Measurements from ENCODE around the gene UGT1A6.
"Not testable (repeated sequence)": the region's sequence is repeated elsewhere in the genome, so short reads cannot be mapped to it uniquely, and the experiment has no call there.

The UGT1A6 gene

DNA sequence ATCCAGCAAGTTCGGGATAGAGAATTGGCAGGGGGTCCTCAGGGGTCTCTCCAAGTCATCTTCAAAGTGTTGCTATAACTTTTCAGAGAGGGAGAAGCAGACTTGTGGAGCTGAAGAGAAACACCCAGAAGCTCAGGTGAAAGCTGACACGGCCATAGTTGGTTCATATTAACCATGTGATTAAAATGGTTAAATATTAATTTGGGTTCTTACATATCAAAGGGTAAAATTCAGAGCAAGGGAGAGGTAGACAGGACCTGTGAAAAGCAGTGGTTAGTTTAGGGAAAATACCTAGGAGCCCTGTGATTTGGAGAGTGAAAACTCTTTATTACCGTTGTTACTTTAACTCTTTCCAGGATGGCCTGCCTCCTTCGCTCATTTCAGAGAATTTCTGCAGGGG, at the start of gene UGT1A6:
UGT1A6 (plus strand) TSS at position 243 of the 400 bp plus-strand sequence; CDS start at position 358, 115 bp downstream.
- DNase-seq (ENCODE audit: low spot score): no peak

DNA sequence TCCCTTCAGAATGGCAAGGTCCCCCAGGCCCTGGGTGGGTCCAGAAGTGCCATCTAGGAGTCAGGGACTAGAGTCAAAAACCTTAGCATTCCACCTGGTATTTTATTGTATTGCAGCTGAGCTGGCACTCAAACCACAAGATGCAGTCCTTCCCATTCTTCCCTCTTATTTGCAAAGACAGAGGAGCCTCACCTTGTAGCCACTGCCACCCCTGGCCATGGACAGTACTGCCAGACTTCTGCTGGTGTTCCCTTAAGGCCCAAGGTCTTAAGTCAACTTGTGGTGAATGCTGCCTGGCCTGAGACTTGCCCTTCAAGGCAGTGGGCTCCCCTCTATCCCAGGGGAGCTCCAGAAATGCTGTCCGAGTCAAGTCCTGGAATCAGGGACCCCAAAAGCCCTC, 49.6 kb upstream of the UGT1A6 start:
- DNase-seq (ENCODE audit: low spot score): no peak

DNA sequence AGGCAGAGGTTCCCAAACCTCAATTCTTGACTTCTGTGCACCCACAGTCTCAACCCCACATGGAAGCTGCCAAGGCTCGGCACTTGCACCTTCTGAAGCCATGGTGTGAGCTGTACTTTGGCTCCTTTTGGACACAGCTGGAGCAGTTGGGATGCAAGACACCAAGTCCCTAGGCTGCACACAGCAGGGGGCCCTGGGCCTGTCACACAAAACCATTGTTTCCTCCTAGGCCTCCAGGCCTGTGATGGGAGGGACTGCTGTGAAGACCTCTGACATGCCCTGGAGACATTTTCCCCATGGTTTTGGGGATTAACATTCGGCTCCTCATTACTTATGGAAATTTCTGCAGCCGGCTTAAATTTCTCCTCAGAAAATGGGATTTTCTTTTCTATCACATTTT, 46.7 kb upstream of the UGT1A6 start:
- DNase-seq (ENCODE audit: low spot score): not testable (repeated sequence)

DNA sequence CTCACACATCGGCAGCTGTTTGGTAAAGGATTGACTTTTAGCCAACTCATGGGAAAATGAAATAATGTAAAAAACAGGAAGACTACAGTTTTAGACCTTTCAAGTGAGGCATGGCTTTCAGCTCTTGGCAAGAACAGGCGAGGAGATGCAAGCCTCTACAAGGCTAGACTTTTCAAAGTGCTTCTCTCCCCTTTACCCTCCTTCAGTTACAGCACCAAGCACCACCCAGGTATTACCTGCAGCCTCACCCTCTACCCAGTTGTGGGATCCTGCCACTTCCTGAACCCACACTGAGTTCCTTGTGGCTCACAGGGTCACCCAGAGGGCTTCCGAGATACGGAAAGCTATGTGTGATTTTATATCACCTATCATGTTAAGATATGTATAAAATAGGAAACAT, 41.7 kb upstream of the UGT1A6 start:
- DNase-seq (ENCODE audit: low spot score): no peak

DNA sequence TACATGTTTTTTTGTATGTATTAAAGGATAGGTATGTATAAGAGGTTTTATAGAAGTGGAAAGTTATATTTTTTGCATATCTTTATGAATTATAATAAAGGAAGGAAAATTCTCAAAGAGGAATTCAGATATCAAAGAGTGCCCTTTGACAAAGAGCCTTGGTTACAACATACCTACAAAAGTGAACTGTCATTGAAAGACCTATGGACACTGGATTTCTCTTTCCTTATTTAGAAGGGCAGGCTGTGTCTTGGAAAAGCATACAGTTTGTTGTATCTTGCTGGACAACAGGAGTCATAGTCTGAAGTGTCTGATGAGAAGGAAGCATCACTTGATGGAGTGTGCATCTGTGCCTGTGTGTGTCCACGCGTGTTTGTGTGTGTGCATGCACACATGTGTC, 41.3 kb upstream of the UGT1A6 start:
- DNase-seq (ENCODE audit: low spot score): no peak

DNA sequence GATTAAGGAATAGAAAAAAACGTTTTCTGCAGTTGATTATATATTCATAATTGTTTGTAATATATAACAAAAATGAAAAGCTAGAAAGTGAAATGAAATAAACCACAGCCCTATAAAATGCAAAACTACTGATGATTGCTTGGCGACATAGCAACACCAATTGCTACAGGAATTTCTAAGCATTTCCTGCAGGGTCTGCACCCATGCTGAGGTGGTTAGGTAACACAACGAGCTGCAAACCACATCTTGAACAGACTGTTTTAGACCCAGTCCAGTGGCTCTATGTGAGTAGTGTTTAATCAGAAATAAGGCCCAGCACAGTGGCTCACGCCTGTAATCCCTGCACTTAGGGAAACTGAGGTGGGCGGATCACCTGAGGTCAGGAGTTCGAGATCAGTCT, 38.2 kb upstream of the UGT1A6 start:
- DNase-seq (ENCODE audit: low spot score): no peak

DNA sequence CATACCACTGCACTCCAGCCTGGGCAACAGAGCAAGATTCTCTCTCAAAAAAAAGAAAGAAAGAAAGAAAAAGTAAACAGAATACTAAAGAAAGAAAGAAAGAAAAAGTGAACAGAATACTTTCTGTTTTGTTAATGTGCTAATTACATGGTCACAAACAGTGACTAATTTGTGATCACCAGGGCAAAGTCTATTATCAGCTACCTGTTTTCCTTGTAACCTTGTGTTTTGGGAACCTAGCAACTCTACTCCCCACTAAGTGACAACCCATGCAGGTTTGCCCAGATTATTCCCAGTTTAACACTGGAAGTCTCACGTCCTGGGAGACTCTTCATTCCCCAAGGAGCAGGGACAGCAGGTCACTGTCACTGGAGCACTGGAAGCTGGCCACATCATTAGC, 37.6 kb upstream of the UGT1A6 start:
- no peak for DNase-seq (ENCODE audit: low spot score)

DNA sequence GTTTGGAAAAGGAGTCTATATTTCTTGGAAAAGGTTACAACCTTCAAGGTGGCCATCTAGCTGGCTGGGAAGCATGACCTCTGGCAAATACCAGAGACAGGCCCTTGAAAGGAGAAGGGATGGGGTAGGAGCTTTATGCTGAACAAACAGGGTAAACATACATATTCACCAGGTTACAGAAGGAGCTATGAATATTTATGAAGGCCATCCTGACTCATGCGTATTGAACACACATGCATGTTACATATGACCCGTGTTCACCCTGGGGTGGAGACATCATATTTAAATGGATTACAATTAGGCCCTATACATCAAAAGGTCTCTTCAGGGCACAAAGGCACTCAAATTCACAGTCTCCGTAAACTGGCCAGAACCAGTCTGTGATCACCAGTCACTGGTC, 36.7 kb upstream of the UGT1A6 start:
- not testable (repeated sequence) for DNase-seq (ENCODE audit: low spot score)

DNA sequence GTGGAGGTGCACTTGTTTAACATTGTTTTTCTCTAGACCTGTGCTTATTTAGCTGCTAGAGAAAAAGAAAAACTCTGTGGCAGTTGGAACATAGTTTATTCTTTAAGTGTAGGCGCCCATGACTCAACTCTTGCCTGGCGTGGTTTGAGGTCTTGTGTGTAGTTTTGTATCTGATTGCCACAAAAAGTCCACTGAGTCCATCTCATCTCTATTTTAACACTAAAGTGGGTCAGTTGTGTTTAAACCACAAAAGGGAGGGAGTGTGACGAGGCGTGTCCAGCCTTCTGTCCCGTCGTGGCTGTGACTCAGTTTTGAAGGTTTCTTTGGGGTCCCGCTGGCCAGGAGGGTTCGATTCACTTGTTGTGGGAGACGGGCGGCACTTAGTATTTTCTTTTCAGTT, 36.2 kb upstream of the UGT1A6 start:
- no peak for DNase-seq (ENCODE audit: low spot score)

DNA sequence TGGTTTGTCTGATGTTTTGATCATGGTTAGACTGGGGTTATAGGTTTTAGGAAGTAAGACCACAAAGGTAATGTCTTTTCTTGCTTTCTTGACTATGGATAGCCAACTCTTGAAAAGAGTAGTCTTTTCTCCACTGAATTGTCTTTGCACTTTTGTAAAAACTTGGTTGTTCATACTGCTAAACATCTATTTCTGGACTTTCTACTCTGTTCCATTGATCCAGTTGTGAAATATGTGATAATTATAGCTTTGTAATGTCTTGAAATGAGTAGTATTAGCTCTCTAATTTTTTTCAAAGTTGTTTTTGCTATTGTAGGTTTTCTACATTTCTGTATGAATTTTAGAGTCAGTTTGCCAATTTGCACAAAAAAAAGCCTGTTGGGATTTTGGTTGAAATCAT, 34.1 kb upstream of the UGT1A6 start:
- no peak for DNase-seq (ENCODE audit: low spot score)

DNA sequence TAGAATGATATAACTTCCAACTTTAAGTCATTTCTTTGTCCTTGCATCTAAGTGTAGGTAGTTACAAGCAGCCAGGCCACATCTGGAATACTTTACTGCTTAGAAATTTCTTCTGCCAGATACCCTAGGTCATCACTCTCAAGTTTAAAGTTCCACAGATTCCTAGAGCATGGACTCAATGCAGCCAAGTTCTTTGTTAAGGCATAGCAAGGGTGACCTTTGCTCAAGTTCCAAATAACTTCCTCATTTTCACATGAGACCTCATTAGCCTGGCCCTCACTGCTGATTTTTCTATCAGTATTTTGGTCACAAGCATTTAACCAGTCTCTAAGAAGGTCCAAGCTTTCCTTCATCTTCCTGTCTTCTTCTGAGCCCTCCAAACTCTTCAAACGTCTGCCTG, 28.8 kb upstream of the UGT1A6 start:
- DNase-seq (ENCODE audit: low spot score): no peak

DNA sequence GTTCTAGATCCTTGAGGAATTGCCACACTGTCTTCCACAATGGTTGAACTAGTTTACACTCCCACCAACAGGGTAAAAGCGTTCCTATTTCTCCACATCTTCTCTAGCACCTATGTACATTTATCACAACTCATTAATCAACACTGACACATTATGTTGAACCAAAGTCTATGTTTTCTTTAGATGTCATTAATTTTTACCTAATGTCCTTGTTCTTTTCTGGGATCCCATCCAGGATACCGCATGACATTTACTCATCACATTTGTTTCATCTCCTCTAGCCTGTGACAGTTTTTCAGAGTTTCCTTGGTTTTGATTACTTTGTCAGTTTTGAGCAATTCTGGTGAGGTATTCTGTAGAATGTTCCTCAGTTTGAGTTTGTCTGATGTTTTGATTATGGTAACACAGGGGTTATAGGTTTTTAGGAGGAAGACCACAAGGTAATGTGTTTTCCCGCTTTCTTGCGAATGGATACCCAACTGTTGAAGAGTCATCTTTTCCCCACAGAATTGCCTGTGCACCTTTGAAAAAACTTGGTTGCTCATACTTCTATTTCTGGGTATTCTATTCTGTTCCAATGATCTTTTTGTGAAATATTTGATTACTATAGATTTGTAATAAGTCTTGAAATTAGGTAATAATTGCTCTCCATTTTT, 24.0 kb upstream of the UGT1A6 start:
- no peak for DNase-seq (ENCODE audit: low spot score)

DNA sequence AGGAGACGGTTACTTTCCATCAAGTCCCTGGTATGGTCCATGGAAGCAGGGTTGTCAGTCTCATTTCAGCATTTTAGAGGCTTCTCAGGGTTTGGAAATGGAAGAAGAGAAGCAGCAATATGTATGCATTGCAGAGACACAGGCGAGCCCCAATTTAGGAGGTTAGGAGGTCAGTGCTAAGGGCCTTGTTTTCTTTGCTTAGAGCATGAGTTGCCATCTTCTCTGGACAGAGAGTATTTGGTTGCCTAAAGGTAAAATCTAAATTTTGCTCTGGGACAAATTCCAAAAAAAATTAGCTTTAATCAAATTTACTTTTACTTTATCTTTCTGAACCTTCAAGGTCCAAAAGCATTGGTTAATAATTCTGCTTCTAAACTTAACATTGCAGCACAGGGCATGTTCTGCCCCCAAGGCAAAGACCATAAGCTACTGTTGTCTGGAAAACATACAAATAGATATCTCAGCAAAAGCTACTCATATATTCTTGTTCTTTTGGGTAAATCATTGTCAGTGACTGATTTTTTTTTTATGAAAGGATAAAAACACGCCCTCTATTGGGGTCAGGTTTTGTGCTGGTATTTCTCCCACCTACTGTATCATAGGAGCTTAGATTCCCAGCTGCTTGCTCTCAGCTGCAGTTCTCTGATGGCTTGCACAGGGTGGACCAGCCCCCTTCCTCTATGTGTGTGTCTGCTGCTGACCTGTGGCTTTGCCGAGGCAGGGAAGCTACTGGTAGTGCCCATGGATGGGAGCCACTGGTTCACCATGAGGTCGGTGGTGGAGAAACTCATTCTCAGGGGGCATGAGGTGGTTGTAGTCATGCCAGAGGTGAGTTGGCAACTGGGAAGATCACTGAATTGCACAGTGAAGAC, 21.2 kb upstream of the UGT1A6 start, which contains the start of gene UGT1A9:
UGT1A9 (plus strand) TSS at position 609 of the 872 bp plus-strand sequence; CDS start at position 646, 37 bp downstream.
- DNase-seq (ENCODE audit: low spot score): no peak

DNA sequence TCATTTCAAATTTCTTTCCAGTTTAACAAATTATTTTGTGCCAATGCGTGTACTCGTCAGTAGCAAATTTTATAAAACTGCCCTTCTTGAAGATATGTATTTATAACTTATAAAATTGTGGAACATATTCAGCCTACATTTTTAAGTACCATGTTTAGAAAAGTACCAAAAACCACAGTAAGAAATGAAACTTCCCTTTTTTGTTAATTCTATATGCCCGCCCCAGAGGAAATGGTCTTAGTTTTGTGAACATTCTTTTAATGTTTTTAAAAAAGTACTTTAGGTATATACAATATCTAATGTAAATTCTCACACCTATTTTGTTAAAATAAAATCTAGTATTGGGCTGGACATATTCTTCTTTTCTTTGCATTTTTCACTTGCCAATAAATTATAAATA, 19.8 kb upstream of the UGT1A6 start:
- DNase-seq (ENCODE audit: low spot score): no peak

DNA sequence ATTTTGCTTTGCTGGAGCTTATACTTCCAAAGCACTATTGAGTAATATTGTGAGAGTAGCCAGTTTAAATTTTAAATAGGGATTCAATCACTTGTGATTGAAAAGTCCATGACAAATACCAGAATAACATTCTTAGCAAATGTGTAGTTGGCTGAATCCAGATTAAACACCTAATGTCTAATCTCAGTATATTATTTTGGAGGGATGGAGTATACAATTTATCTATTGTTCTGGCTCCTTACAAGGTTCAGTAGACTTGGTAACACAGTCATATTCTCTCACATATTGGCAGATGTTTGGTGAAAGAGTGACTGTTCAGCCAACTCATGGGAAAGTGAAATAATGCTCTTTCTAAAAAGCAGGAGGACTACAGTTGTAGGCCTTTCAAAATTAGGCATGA, 18.8 kb upstream of the UGT1A6 start:
- no peak for DNase-seq (ENCODE audit: low spot score)

DNA sequence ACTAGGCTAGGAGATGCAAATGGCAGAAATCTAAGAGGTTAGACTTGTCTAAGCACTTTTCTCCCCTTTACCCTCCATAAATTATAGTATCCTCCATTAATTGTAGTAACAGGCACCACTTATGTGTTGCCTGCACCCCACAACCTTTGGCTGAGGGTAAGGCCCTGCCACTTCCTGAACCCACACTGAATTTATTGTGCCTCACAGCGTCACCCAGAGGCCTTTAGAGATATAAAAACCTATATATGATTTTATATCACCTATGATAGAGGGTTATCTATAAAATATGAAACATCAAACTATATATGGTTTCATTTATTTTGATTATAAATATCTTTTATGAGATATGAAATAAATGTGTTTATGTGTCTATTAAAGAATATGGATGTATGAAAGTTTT, 18.4 kb upstream of the UGT1A6 start:
- no peak for DNase-seq (ENCODE audit: low spot score)

DNA sequence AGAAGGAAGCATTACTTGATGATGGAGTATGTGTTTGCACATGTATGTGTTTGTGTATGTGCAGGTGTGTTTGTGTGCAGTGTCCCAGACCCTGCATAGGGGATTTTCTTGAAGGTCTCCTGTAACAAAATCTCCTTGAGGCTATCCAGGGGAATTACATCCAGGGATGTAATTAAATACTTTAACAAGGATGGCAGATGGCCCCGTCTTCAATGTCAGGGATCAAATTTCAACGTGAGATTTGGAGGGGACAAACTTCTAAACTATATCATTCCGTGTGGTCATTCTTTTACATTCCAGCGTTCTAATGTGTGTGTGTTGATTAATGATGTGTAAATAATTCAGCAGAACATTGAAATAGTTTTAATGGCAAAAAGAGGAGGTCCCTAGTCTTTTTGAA, 17.7 kb upstream of the UGT1A6 start:
- no peak for DNase-seq (ENCODE audit: low spot score)

DNA sequence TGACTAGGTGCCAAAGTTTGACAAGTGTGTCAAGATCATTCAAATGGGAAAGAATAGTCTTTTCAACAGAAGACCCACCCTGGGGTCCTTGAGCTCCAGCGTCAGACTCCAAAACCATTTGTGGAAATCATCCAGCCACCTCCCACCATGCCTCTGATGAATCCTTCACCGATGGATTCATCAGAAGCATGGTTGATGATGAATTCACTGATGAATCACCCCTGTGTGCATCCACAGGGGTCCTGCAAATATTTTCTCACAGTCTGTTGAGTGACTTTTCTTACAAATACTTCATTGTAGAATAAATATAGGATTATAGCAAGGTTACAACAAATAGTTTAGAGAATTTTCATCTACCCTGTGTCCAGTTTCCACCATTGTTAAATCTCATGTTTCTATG, 16.6 kb upstream of the UGT1A6 start:
- no peak for DNase-seq (ENCODE audit: low spot score)

DNA sequence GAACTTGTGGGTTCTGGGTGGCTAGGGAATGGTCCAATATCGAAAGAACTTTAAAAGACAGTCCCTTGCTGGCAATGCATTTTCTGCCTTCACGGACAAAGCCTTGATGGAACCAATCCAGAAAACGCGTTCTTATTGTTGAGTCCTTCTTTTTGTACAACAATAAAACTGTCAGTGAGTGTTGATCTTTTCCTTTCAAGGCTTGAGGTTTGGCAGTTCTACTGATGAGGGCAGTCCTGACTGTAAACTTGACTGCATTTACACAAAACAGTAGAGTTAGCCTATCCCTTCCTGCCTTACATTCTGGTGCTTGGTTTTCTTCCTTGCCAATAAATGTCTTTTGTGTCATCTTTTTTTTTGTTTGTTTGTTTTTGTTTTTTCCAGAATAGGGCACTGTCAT, 13.5 kb upstream of the UGT1A6 start:
- no peak for DNase-seq (ENCODE audit: low spot score)

DNA sequence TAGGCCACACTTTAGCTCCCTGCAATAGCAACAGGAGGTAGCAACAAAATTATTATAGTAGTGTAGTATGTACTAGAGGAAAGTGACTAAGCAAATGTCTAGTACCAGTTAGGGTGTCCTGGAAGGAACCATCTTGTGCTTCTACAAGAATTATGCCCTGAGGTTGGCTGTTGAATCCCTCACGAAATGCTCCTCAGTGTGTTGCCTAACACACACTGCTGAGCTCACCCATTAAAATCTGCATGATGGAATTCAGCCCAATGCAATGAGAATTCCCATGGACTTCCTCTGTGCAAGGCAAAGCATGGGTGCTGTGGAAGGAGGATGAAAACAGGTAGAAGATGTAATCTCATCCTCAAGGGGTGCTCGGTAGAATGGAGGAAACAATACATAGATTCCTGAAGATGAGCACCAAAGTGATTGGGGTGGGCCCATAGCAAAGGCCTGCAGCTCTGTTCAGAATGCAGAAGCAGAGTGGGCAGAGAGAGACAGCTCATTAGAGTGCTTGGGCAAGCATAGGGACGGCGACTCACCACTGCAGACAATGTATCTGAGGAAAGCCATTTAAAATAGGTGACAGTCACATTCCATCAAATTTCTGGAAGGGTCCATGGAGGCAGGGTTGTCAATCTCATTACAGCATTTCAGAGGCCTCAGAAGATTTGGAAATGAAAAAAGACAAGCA, 12.2 kb upstream of the UGT1A6 start:
- DNase-seq (ENCODE audit: low spot score): no peak

DNA sequence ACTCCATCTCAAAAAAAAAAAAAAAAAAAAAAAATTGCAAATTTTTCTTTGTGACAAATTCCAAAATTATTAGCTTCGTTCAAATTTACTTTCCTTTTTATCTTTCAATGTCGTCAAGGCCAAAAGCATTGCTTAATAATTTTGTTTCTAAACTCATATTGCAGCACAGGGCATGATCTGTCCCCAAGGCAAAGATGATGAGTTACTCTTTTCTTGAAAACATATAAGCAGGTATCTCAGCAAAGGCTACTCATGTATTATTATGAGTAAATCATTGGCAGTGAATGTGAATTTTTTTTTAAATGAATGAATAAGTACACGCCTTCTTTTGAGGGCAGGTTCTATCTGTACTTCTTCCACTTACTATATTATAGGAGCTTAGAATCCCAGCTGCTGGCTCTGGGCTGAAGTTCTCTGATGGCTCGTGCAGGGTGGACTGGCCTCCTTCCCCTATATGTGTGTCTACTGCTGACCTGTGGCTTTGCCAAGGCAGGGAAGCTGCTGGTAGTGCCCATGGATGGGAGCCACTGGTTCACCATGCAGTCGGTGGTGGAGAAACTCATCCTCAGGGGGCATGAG, 11.1 kb upstream of the UGT1A6 start, which contains the start of gene UGT1A7:
UGT1A7 (plus strand) TSS at position 381 of the 579 bp plus-strand sequence; CDS start at position 418, 37 bp downstream.
- no peak for DNase-seq (ENCODE audit: low spot score)

DNA sequence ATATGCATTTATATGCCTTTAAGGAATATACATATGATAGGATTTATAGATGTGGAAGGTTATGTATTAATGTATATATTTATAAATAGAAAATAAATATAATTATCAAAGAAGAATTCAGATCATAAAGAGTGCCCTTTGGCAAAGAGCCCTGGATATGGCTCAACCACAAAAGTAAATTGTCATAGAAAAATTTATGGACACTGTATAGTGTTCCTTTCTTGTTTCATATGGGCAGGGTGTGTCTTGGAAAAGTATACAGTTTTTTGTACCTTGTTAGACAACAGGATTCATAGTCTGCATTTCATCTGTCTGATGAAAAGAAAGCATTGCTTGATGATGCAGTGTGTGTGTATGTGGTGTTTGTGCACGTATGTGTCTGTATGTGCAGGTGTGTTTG, 8.1 kb upstream of the UGT1A6 start:
- no peak for DNase-seq (ENCODE audit: low spot score)

Data from hepatic stellate cell (primary cell).